K562 (cell line): ENCODE data around the gene CAMSAP3. TPM values are rescaled to one million over a fixed set of nuclear protein-coding genes. Genes with fewer than 3 reads are reported as not detected.

Experiments
- ATAC-seq: fragments of 200-7000 bp; cut with Tn5 transposase; 3 replicates; pipeline ENCODE4 v1.9.1; 2020; ENCODE audit warnings: moderate library complexity
- BruUV-seq: library from RNA; stranded (reverse); fragments of 400-500 nt; replicated peaks from 2 replicates; lab custom pipeline; 2021; lab: Mats Ljungman, UMichigan
- CTCF ChIA-PET: fragments of 300-600 bp; formaldehyde crosslinking; extraction: SDS; loops from one replicate; lab custom pipeline; 2021; ENCODE audit warnings: low intra/inter-chr PET ratio; lab: Yijun Ruan, JAX
- POLR2A ChIA-PET: fragments of 300-600, 350-650 bp; sonication (Branson Sonifier 250); formaldehyde crosslinking; extraction: SDS; loops from one replicate; lab custom pipeline; 2021; ENCODE audit warnings: antibody characterized with exemption, inconsistent platforms; lab: Yijun Ruan, JAX
- DNase-seq, 4 experiments: peaks; one replicate each; pipeline versions ENCODE4 v3.0.0 to v3.0.0-alpha.2; 2011 to 2018; ENCODE audit warnings: low spot score in 3 of 4, mixed read lengths in 3 of 4; ENCODE audit errors: extremely low read depth in 1 of 4
- FAIRE-seq: peaks from 2 replicates; lab custom pipeline; 2011; peaks lifted over from hg19 to GRCh38; lab: Jason Lieb, UNC
- H2AFZ ChIP-seq: 2 replicates; pipeline ENCODE4 v1.6.0; 2011; ENCODE audit warnings: low read depth, low read length, control low read depth, inconsistent platforms
- H3K27ac ChIP-seq: fragments of 200-600 bp; 3 replicates; pipeline ENCODE4 v1.8.0; 2011; ENCODE audit warnings: low read depth, mild to moderate bottlenecking, control low read depth, inconsistent platforms, low read length, moderate library complexity, mixed read lengths; ENCODE audit errors: extremely low read depth
- H3K27me3 ChIP-seq, 2 experiments: fragments of 300-600 bp in 1 of 2; 2 replicates in 1 of 2; 3 replicates in 1 of 2; pipeline versions ENCODE4 v1.6.0 to v1.8.0; 2011; ENCODE audit warnings: inconsistent platforms in 2 of 2, low read length in 2 of 2, mild to moderate bottlenecking in 1 of 2, mixed read lengths in 1 of 2, moderate library complexity in 1 of 2; ENCODE audit not compliant: control insufficient read depth in 2 of 2, insufficient read depth in 2 of 2
- H3K36me3 ChIP-seq: fragments of 300-600 bp; 3 replicates; pipeline ENCODE4 v1.8.0; 2011; ENCODE audit warnings: mild to moderate bottlenecking, low read length, inconsistent platforms; ENCODE audit not compliant: control insufficient read depth, insufficient read depth
- H3K4me1 ChIP-seq, 2 experiments: fragments of 200-600 bp in 1 of 2; replicated peaks in 1 of 2; 2 replicates in 1 of 2; 3 replicates in 1 of 2; pipeline versions ENCODE4 v1.5.1 to v1.8.0; 2011; ENCODE audit warnings: inconsistent platforms in 2 of 2, low read length in 2 of 2, mild to moderate bottlenecking in 1 of 2, mixed read lengths in 1 of 2, moderate library complexity in 1 of 2; ENCODE audit not compliant: control insufficient read depth in 2 of 2, insufficient read depth in 2 of 2
- H3K4me2 ChIP-seq: 2 replicates; pipeline ENCODE4 v1.6.1; 2011; ENCODE audit warnings: low read length, control low read depth, inconsistent platforms, mixed read lengths; ENCODE audit not compliant: insufficient read depth
- H3K4me3 ChIP-seq: fragments of 200-600 bp; sonication (generic), shearing (Covaris generic); 2 replicates; pipeline ENCODE4 v1.5.1; 2016; ENCODE audit warnings: control low read depth, inconsistent platforms
- H3K79me2 ChIP-seq: fragments of 200-600 bp; 3 replicates; pipeline ENCODE4 v1.8.0; 2011; ENCODE audit warnings: low read length, inconsistent platforms; ENCODE audit not compliant: control insufficient read depth, insufficient read depth
- H3K9ac ChIP-seq, 2 experiments: 2 replicates each; pipeline versions ENCODE4 v1.6.0 to v1.6.1; 2011; ENCODE audit warnings: low read depth in 2 of 2, low read length in 2 of 2, control low read depth in 1 of 2, inconsistent platforms in 1 of 2, mild to moderate bottlenecking in 1 of 2, mixed read lengths in 1 of 2; ENCODE audit not compliant: insufficient read depth in 1 of 2
- H3K9me1 ChIP-seq: one replicate; pipeline ENCODE4 v1.6.0; 2011; ENCODE audit warnings: inconsistent platforms, mild to moderate bottlenecking, low read length, moderate library complexity; ENCODE audit not compliant: control insufficient read depth, insufficient read depth
- H3K9me3 ChIP-seq: replicated peaks from 2 replicates; pipeline ENCODE4 v1.5.1; 2011; ENCODE audit warnings: low read depth, low read length, inconsistent platforms; ENCODE audit not compliant: control insufficient read depth, insufficient read depth
- H4K20me1 ChIP-seq: replicated peaks from 2 replicates; pipeline ENCODE4 v1.6.1; 2011; ENCODE audit warnings: low read length, inconsistent platforms, mixed read lengths; ENCODE audit not compliant: control insufficient read depth, insufficient read depth
- DACH1 ChIP-seq: fragments of 450-650 bp; IDR thresholded peaks from 2 replicates; pipeline ENCODE4 v1.6.1; 2018; ENCODE audit not compliant: partially characterized antibody
- ELK1 ChIP-seq: sonication (generic); formaldehyde crosslinking; IDR thresholded peaks from 2 replicates; pipeline ENCODE4 v1.8.1; 2022; ENCODE audit warnings: missing genetic modification reagents
- JUN ChIP-seq, 2 experiments: sonication (generic) in 1 of 2; formaldehyde crosslinking in 1 of 2; IDR thresholded peaks; 2 replicates each; pipeline versions ENCODE4 v1.6.1 to v1.8.0; 2012 to 2022; ENCODE audit warnings: borderline replicate concordance in 2 of 2, mild to moderate bottlenecking in 2 of 2, improper control_type of control experiment in 1 of 2, low read depth in 1 of 2, low read length in 1 of 2, missing genetic modification reagents in 1 of 2
- KAT7 ChIP-seq: sonication (generic); formaldehyde crosslinking; IDR thresholded peaks from 2 replicates; pipeline ENCODE4 v1.8.0; 2022; ENCODE audit warnings: missing genetic modification reagents, mild to moderate bottlenecking, borderline replicate concordance
- MTA1 ChIP-seq: fragments of 450-650 bp; IDR thresholded peaks from 2 replicates; pipeline ENCODE4 v1.6.1; 2017; ENCODE audit warnings: borderline replicate concordance
- NR2C2 ChIP-seq, 2 experiments: fragments of 200-800 bp in 1 of 2; sonication (Bioruptor generic) in 1 of 2; sonication (generic) in 1 of 2; formaldehyde crosslinking in 1 of 2; IDR thresholded peaks; 2 replicates each; pipeline versions ENCODE4 v1.6.1 to v1.8.0; 2016 to 2022; ENCODE audit warnings: mild to moderate bottlenecking in 1 of 2, missing compliant biosample characterization in 1 of 2, missing genetic modification characterization in 1 of 2, missing genetic modification reagents in 1 of 2
- ZC3H8 ChIP-seq: fragments of 450-650 bp; IDR thresholded peaks from 2 replicates; pipeline ENCODE4 v1.6.1; 2017
- WGBS: fragments of 100-300 bp; shearing (Covaris generic); methylation state at CpG from one replicate; pipeline ENCODE4 v1.1.6; 2016; ENCODE audit warnings: low coverage, mixed read lengths; ENCODE audit not compliant: insufficient coverage; ENCODE audit errors: missing lambda C conversion rate; 5-methylcytosine and 5-hydroxymethylcytosine counted together
- in situ Hi-C: fragments of 300-500 bp; cut with MboI; formaldehyde crosslinking; loops from 4 replicates; pipeline ENCODE4 v1.15.0; 2018; ENCODE audit warnings: inconsistent platforms, mixed read lengths
- intact Hi-C: fragments of 100-400 bp; cut with micrococcal nuclease; formaldehyde crosslinking; loops from 2 replicates; pipeline ENCODE4 v1.14.2; 2022
- polyA plus RNA-seq, 8 experiments: library from polyadenylated mRNA; depleted of rRNA in 4 of 8; stranded (reverse) in 5 of 8; unstranded in 3 of 8; fragments of >200 nt; fragmentation: Nextera tagmentation in 2 of 8; fragmentation: Illumina TruSeq in 1 of 8; extraction: Ambion mirVana in 2 of 8; extraction: Trizol in 1 of 8; gene quantifications; 2 replicates each; pipeline versions ENCODE4 v1.2.1 to v1.2.3, GENCODE V29; 2011 to 2014; ENCODE audit warnings: inconsistent platforms in 1 of 8, missing spikeins in 1 of 8
- total RNA-seq, 7 experiments: library from RNA; depleted of rRNA in 6 of 7; stranded (reverse); fragments of >200 nt in 6 of 7; fragmentation: Illumina TruSeq in 2 of 7; extraction: Trizol in 2 of 7; gene quantifications; 2 replicates each; pipeline versions ENCODE4 v1.2.1 to v1.2.3, GENCODE V29; 2011 to 2021; ENCODE audit warnings: low replicate concordance in 1 of 7

CAMSAP3 gene
- total and polyA plus RNA-seq, 9 of the 15 experiments (the other 6 are each of a cell fraction or from before 2014, with no cell fraction given): 0.01 to 0.89 (median 0.22) TPM; not detected in 1

- H4K20me1 ChIP-seq: no peaks in the 10 kb centered on the region
- ATAC-seq: no peak
- FAIRE-seq: no peak
- H3K9me1 ChIP-seq: no peaks in the 10 kb centered on the region
- no peaks in the 10 kb centered on the region for H3K9me3 ChIP-seq
- ChIA-PET POLR2A (interaction anchor here (0.7 to 1.3 kb wide), 3 partner anchors 10 to 34 kb away, joined by 3 to 4 read pairs (median 3); partner anchors contain the start of gene PET100), CTCF (no interaction called here)
- WGBS: 40% methylated on average over 7 of the region's 7 CpGs
- H3K4me2 ChIP-seq: no peak overlapping the region
- no TSS peak for BruUV-seq
- H3K4me1 ChIP-seq: no peaks in the 10 kb centered on the region
- H3K36me3 ChIP-seq: no peaks in the 10 kb centered on the region
- in situ Hi-C loops (no loop called here), intact Hi-C loops (no loop called here)
- no peak overlapping the region for H3K9ac ChIP-seq
- H3K79me2 ChIP-seq: no peaks in the 10 kb centered on the region
- H3K27me3 ChIP-seq: peaks cover 12 to 21% of the 10 kb centered on the region in 2 experiments; a peak in 4 of 5 replicates
- no peak for DNase-seq
- H3K27ac ChIP-seq: no peak overlapping the region
- H3K4me3 ChIP-seq: no peak overlapping the region
- no peak for TF ChIP-seq MTA1
- no peak for TF ChIP-seq DACH1
- no peak for TF ChIP-seq ZC3H8
- no peak for TF ChIP-seq JUN (IDR thresholded peaks at IDR 0.05; ENCODE audit: borderline replicate concordance, low read depth, low read length)
- TF ChIP-seq JUN (CRISPR knock-in tag; IDR thresholded peaks at IDR 0.05; ENCODE audit: borderline replicate concordance): no peak
- TF ChIP-seq, all 486 proteins: peak for 0
- H2AFZ ChIP-seq: no peak overlapping the region
Measured at GRCh38 chr19:7663706-7664105, 68.0 kb downstream of the CAMSAP3 start.

- H3K4me1 ChIP-seq: peaks cover 0 to 5% of the 10 kb centered on the region in 2 experiments; a peak in 2 of 5 replicates
- BruUV-seq: no TSS peak
- no peak for DNase-seq
- H4K20me1 ChIP-seq: no peaks in the 10 kb centered on the region
- no peak overlapping the region for H3K9ac ChIP-seq
- ChIA-PET CTCF (no interaction called here), POLR2A (no interaction called here)
- peaks cover 17 to 33% of the 10 kb centered on the region in 2 experiments; a peak in 4 of 5 replicates for H3K27me3 ChIP-seq
- 2% methylated on average over 4 of the region's 4 CpGs for WGBS
- in situ Hi-C loops: no loop called here
- no peaks in the 10 kb centered on the region for H3K79me2 ChIP-seq
- FAIRE-seq: no peak
- ATAC-seq: no peak
- no peak overlapping the region for H3K4me2 ChIP-seq
- H3K27ac ChIP-seq: no peak overlapping the region
- H3K9me1 ChIP-seq: no peaks in the 10 kb centered on the region
- H3K9me3 ChIP-seq: no peaks in the 10 kb centered on the region
- no peak overlapping the region for H3K4me3 ChIP-seq
- no peak overlapping the region for H2AFZ ChIP-seq
- no peaks in the 10 kb centered on the region for H3K36me3 ChIP-seq
- intact Hi-C loops: no loop called here
- TF ChIP-seq KAT7 (no peak), NR2C2 (CRISPR knock-in tag; IDR thresholded peaks at IDR 0.05) (no peak), NR2C2 (tag; IDR thresholded peaks at IDR 0.05) (no peak), ELK1 (CRISPR knock-in tag) (no peak)
Measured at GRCh38 chr19:7665076-7665475, 69.4 kb downstream of the CAMSAP3 start.
